ENCODE measurements around the gene SMARCC2.

SMARCC2 gene

GRCh38 chr12:56128670-56129205, 60.5 kb downstream of the SMARCC2 start (continued):
- TF ChIP-seq ZBTB26 (tag by site-specific recombination; optimal IDR thresholded peaks at IDR 0.05): peak; percentile 12

- ChIA-PET CTCF (interaction anchor here (0.5 to 6.8 kb wide), 15 partner anchors 8 to 1136 kb away, joined by 3 to 65 read pairs (median 3); partner anchors contain the start of genes MYL6, RPL41, SMARCC2 and ZC3H10), POLR2A (interaction anchor here (0.6 to 3.8 kb wide), 31 partner anchors 10 to 501 kb away, joined by 3 to 99 read pairs (median 5); partner anchors contain the start of genes CNPY2, COQ10A, MYL6 and MYL6B)
- H3K4me3 ChIP-seq (ENCODE audit: low read depth, low read length): peak within 1 kb of the TSS; percentile 80
- no peaks in the 10 kb centered on the region for H3K9me3 ChIP-seq (ENCODE audit: control insufficient read depth, insufficient read depth, low read depth, low read length)
- peak within 1 kb of the TSS; percentile 57 for H3K27ac ChIP-seq (ENCODE audit: extremely low read depth, low read depth, low read length)
- H3K36me3 ChIP-seq (ENCODE audit: control insufficient read depth in 2 of 2, insufficient read depth in 1 of 2, low read length in 2 of 2): peaks cover 10 to 35% of the 10 kb centered on the region in 2 experiments; a peak in 2 of 3 replicates
- H3K4me1 ChIP-seq (ENCODE audit: control insufficient read depth, insufficient read depth, low read length): peaks cover 9% of the 10 kb centered on the region
- 0 out of 2 replicates have a peak, but pooled peaks have one; percentile 15 for TF ChIP-seq INSM2 (tag by site-specific recombination; IDR thresholded peaks at IDR 0.05)
- TF ChIP-seq SP2 (tag by site-specific recombination; IDR thresholded peaks at IDR 0.05): peak; percentile 99
- no peak for TF ChIP-seq PBX3 (CRISPR knock-in tag; IDR thresholded peaks at IDR 0.05)
- TF ChIP-seq, protein P1, sequence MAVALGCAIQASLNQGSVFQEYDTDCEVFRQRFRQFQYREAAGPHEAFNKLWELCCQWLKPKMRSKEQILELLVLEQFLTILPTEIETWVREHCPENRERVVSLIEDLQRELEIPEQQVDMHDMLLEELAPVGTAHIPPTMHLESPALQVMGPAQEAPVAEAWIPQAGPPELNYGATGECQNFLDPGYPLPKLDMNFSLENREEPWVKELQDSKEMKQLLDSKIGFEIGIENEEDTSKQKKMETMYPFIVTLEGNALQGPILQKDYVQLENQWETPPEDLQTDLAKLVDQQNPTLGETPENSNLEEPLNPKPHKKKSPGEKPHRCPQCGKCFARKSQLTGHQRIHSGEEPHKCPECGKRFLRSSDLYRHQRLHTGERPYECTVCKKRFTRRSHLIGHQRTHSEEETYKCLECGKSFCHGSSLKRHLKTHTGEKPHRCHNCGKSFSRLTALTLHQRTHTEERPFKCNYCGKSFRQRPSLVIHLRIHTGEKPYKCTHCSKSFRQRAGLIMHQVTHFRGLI (tag by site-specific recombination; IDR thresholded peaks at IDR 0.05): 0 out of 2 replicates have a peak, but pooled peaks have one; percentile 57
- TF ChIP-seq KLF10 (tag by site-specific recombination; IDR thresholded peaks at IDR 0.05): peak; percentile 89
- TF ChIP-seq, protein P2, sequence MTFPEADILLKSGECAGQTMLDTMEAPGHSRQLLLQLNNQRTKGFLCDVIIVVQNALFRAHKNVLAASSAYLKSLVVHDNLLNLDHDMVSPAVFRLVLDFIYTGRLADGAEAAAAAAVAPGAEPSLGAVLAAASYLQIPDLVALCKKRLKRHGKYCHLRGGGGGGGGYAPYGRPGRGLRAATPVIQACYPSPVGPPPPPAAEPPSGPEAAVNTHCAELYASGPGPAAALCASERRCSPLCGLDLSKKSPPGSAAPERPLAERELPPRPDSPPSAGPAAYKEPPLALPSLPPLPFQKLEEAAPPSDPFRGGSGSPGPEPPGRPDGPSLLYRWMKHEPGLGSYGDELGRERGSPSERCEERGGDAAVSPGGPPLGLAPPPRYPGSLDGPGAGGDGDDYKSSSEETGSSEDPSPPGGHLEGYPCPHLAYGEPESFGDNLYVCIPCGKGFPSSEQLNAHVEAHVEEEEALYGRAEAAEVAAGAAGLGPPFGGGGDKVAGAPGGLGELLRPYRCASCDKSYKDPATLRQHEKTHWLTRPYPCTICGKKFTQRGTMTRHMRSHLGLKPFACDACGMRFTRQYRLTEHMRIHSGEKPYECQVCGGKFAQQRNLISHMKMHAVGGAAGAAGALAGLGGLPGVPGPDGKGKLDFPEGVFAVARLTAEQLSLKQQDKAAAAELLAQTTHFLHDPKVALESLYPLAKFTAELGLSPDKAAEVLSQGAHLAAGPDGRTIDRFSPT (tag by site-specific recombination; IDR thresholded peaks at IDR 0.05): peak; percentile 69; the same call in 1 of the 2 replicates
- TF ChIP-seq ZFP3 (tag by site-specific recombination; IDR thresholded peaks at IDR 0.05; ENCODE audit: low read depth): no peak
- peak; percentile 85 for TF ChIP-seq ZBTB48 (tag by site-specific recombination; IDR thresholded peaks at IDR 0.05)
- TF ChIP-seq SP3 (tag by site-specific recombination; IDR thresholded peaks at IDR 0.05): peak; percentile 94
- no peak for TF ChIP-seq ZNF701 (tag by site-specific recombination; IDR thresholded peaks at IDR 0.05)
- TF ChIP-seq BCL11B (tag by site-specific recombination; IDR thresholded peaks at IDR 0.05; ENCODE audit: low read depth): peak; percentile 88
- TF ChIP-seq GLIS2 (tag by site-specific recombination; IDR thresholded peaks at IDR 0.05): peak; percentile 98
- TF ChIP-seq, protein P3, sequence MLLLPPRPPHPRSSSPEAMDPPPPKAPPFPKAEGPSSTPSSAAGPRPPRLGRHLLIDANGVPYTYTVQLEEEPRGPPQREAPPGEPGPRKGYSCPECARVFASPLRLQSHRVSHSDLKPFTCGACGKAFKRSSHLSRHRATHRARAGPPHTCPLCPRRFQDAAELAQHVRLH (tag by site-specific recombination; IDR thresholded peaks at IDR 0.05): peak; percentile 86; the same call in 1 of the 2 replicates
- 0 out of 2 replicates have a peak, but pooled peaks have one; percentile 68 for TF ChIP-seq PRDM1 (tag by site-specific recombination; IDR thresholded peaks at IDR 0.05)
- peak; percentile 79 for TF ChIP-seq ZXDB (tag by site-specific recombination; IDR thresholded peaks at IDR 0.05)
- peak; percentile 54; the same call in 1 of the 2 replicates for TF ChIP-seq ZNF394 (tag by site-specific recombination; IDR thresholded peaks at IDR 0.05; ENCODE audit: borderline replicate concordance)
- TF ChIP-seq ZNF501 (tag by site-specific recombination; IDR thresholded peaks at IDR 0.05): peak; percentile 89
- TF ChIP-seq ZBTB8A (tag by site-specific recombination; IDR thresholded peaks at IDR 0.05): peak; percentile 33; the same call in 1 of the 2 replicates
- TF ChIP-seq, protein P4, sequence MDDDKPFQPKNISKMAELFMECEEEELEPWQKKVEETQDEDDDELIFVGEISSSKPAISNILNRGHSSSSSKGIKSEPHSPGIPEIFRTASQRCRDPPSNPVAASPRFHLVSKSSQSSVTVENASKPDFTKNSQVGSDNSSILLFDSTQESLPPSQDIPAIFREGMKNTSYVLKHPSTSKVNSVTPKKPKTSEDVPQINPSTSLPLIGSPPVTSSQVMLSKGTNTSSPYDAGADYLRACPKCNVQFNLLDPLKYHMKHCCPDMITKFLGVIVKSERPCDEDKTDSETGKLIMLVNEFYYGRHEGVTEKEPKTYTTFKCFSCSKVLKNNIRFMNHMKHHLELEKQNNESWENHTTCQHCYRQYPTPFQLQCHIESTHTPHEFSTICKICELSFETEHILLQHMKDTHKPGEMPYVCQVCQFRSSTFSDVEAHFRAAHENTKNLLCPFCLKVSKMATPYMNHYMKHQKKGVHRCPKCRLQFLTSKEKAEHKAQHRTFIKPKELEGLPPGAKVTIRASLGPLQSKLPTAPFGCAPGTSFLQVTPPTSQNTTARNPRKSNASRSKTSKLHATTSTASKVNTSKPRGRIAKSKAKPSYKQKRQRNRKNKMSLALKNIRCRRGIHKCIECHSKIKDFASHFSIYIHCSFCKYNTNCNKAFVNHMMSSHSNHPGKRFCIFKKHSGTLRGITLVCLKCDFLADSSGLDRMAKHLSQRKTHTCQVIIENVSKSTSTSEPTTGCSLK (tag by site-specific recombination; IDR thresholded peaks at IDR 0.05): no peak
- peak; percentile 62 for TF ChIP-seq ZIC2 (tag by site-specific recombination; IDR thresholded peaks at IDR 0.05)
- TF ChIP-seq IKZF3 (tag by site-specific recombination; IDR thresholded peaks at IDR 0.05): peak; percentile 67
Measured at GRCh38 chr12:56127888-56128669, 61.2 kb downstream of the SMARCC2 start, which contains the start of gene ESYT1. ESYT1 (plus strand) TSS chr12:56128267; CDS start chr12:56128320, 53 bp downstream.

Measured in HEK293 (cell line).